Spinal cord (tissue), 10 donors: Measurements from ENCODE around the gene ARAF. TPM values are rescaled to one million over a fixed set of nuclear protein-coding genes. Genes with fewer than 3 reads are reported as not detected.
"Not testable (repeated sequence)": the region's sequence is repeated elsewhere in the genome, so short reads cannot be mapped to it uniquely, and the experiment has no call there.

Source experiments
- DNase-seq, 6 donors: peaks; one replicate each; pipeline versions ENCODE4 v3.0.0 to v3.0.0-alpha.2; 2013 to 2015; ENCODE audit warnings: low spot score in 6 of 6, low read depth in 4 of 6
- H3K27ac ChIP-seq: one replicate; pipeline ENCODE4 v1.5.1; 2013; ENCODE audit warnings: low read depth, low read length, control low read depth
- H3K27me3 ChIP-seq: one replicate; pipeline ENCODE4 v1.6.1; 2013; ENCODE audit warnings: low read length; ENCODE audit not compliant: control insufficient read depth, insufficient read depth
- H3K36me3 ChIP-seq: one replicate; pipeline ENCODE4 v1.6.1; 2013; ENCODE audit warnings: low read length; ENCODE audit not compliant: control insufficient read depth, insufficient read depth
- H3K4me1 ChIP-seq: one replicate; pipeline ENCODE4 v1.6.1; 2013; ENCODE audit warnings: low read length; ENCODE audit not compliant: control insufficient read depth, insufficient read depth
- H3K4me3 ChIP-seq: one replicate; pipeline ENCODE4 v1.5.1; 2013; ENCODE audit warnings: low read depth, low read length, control low read depth
- H3K9me3 ChIP-seq: one replicate; pipeline ENCODE4 v1.6.1; 2013; ENCODE audit warnings: low read length; ENCODE audit not compliant: control insufficient read depth, insufficient read depth
- WGBS: methylation state at CpG from one replicate; pipeline ENCODE4 v1.1.5; 2013; ENCODE audit warnings: missing lambda C conversion rate; ENCODE audit not compliant: insufficient coverage; 5-methylcytosine and 5-hydroxymethylcytosine counted together
- polyA plus RNA-seq, 2 donors: library from polyadenylated mRNA; unstranded; fragments of 120-200 nt; gene quantifications; one replicate each; pipeline ENCODE4 v1.2.1, GENCODE V29; 2013; ENCODE audit not compliant: insufficient read length in 2 of 2
- total RNA-seq, 2 donors: library from RNA; depleted of rRNA in 1 of 2; stranded (reverse); fragments of 120-200 nt in 1 of 2; fragments of >200 nt in 1 of 2; gene quantifications; one replicate each; pipeline versions ENCODE4 v1.2.3 to v1.2.4, GENCODE V29; 2013 to 2014
- donor health status: healthy.

ARAF gene
- total and polyA plus RNA-seq, 4 donors = 12.7 to 45.2 (median 38.8) TPM

DNA sequence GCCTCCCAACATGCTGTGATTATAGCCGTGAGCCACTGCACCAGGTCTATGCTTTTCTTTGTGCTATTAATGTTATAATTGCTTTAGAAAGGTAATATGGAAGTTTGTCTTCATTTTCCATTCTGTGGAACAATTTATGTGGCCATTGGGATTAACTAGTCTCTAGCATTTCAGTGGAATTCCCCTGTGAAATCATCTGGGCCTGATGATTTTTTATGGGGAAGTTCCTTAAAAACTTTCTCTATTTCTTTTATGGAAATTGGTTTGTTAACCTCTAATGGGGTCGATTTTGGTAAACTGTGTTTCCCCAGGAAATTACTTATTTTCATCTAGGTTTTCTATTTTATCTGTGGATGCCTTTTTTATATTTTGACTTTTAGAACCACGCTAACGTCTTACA lies 32.5 kb downstream of the ARAF start:
- no peak overlapping the region for H3K4me3 ChIP-seq
- WGBS = 70% methylated on average over 2 of the region's 4 CpGs
- H3K27ac ChIP-seq = no peak overlapping the region
- no peaks in the 10 kb centered on the region for H3K27me3 ChIP-seq
- H3K9me3 ChIP-seq = peaks cover 2% of the 10 kb centered on the region
- DNase-seq = no peak
- H3K36me3 ChIP-seq = peaks cover 4% of the 10 kb centered on the region
- no peaks in the 10 kb centered on the region for H3K4me1 ChIP-seq

- H3K27ac ChIP-seq = no peak overlapping the region
- no peak overlapping the region for H3K4me3 ChIP-seq
- peaks cover 2% of the 10 kb centered on the region for H3K9me3 ChIP-seq
- H3K27me3 ChIP-seq = no peaks in the 10 kb centered on the region
- DNase-seq = peak in 1 of 6 donors; percentile 58
- H3K36me3 ChIP-seq = no peaks in the 10 kb centered on the region
- WGBS = no CpG with 5 or more reads among the region's 1 CpG
- H3K4me1 ChIP-seq = no peaks in the 10 kb centered on the region
Measured at GRCh38 chrX:47595716-47596251, 34.8 kb downstream of the ARAF start.

DNA sequence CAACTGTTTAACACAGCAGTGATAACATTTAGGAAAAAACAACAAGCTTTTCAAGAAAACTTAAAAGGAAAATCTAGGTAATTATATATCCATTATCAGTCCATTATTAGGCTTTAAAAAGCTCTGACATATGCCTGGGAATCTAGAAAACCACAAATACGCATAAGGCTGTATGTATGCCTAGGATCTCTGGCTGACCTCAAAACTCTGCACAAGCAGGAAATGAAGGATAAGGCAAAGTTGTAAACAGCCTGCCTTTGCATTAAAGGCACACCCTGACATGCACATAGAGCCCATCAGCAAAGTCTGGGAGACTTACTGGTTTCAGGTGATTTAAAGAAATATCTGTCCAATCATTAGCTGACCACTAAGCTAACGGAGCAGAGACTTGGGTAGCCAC lies 35.3 kb downstream of the ARAF start:
- no peak for DNase-seq
- no peak overlapping the region for H3K27ac ChIP-seq
- 63% methylated on average over 1 of the region's 2 CpGs for WGBS
- peaks cover 4% of the 10 kb centered on the region for H3K9me3 ChIP-seq
- H3K4me1 ChIP-seq = no peaks in the 10 kb centered on the region
- no peak overlapping the region for H3K4me3 ChIP-seq
- no peaks in the 10 kb centered on the region for H3K27me3 ChIP-seq
- no peaks in the 10 kb centered on the region for H3K36me3 ChIP-seq

DNA sequence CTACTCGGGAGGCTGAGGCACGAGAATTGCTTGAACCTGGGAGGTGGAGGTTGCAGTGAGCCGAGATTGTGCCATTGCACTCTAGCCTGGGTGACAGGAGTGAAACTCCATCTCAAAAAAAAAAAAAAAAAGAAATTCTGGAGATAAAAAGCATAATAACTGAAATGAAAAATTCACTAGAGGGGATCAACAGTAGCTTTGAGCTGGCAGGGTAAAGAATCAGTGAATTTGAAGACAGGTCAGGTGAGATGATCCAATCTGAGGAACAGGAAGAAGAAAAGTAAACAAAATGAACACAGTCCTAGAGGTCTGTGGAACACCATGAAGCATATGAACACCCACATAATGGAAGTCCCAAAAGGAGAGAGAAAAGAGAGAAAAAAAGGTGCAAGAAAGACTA lies 36.2 kb downstream of the ARAF start:
- H3K27ac ChIP-seq = no peak overlapping the region
- no CpG with 5 or more reads among the region's 3 CpGs for WGBS
- H3K9me3 ChIP-seq = peaks cover 5% of the 10 kb centered on the region
- no peak for DNase-seq
- H3K4me1 ChIP-seq = no peaks in the 10 kb centered on the region
- no peaks in the 10 kb centered on the region for H3K36me3 ChIP-seq
- no peaks in the 10 kb centered on the region for H3K27me3 ChIP-seq
- H3K4me3 ChIP-seq = no peak overlapping the region

- not testable (repeated sequence) for DNase-seq, H3K4me3 ChIP-seq, H3K9me3 ChIP-seq, H3K27me3 ChIP-seq, H3K4me1 ChIP-seq, H3K27ac ChIP-seq
- no CpG with 5 or more reads among the region's 4 CpGs for WGBS
- H3K36me3 ChIP-seq = peaks cover 12% of the 10 kb centered on the region
Measured at GRCh38 chrX:47603125-47603524, 42.1 kb downstream of the ARAF start.

- peaks cover 3% of the 10 kb centered on the region for H3K9me3 ChIP-seq
- H3K4me3 ChIP-seq = no peak overlapping the region
- 79% methylated on average over 6 of the region's 9 CpGs for WGBS
- H3K27ac ChIP-seq = no peak overlapping the region
- H3K27me3 ChIP-seq = no peaks in the 10 kb centered on the region
- no peak for DNase-seq
- H3K4me1 ChIP-seq = no peaks in the 10 kb centered on the region
- peaks cover 12% of the 10 kb centered on the region for H3K36me3 ChIP-seq
Measured at GRCh38 chrX:47605024-47605423, 44.0 kb downstream of the ARAF start.

DNA sequence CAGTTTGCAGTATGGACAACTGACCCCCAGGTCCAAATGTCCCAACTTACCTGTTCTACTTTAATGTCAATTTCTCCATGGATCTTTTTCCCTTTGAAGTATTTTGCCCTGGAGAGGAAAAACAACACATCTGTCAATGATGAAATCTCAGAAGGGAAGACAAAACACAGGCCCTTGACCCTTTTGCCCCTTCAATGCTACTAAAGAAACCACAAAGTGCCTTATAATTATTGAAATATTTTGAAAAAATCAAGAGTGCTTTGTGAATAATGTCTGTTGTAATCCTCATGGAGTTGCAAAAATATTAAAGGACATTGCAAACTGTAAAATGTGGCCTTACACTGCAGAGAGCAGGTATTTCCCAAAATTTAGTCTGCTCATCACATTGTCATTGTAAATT lies 46.1 kb downstream of the ARAF start:
- Histone ChIP-seq H3K4me3 (no peak overlapping the region), H3K27ac (no peak overlapping the region), H3K36me3 (peaks cover 12% of the 10 kb centered on the region), H3K27me3 (no peaks in the 10 kb centered on the region), H3K9me3 (no peaks in the 10 kb centered on the region), H3K4me1 (no peaks in the 10 kb centered on the region)
- DNase-seq = no peak

DNA sequence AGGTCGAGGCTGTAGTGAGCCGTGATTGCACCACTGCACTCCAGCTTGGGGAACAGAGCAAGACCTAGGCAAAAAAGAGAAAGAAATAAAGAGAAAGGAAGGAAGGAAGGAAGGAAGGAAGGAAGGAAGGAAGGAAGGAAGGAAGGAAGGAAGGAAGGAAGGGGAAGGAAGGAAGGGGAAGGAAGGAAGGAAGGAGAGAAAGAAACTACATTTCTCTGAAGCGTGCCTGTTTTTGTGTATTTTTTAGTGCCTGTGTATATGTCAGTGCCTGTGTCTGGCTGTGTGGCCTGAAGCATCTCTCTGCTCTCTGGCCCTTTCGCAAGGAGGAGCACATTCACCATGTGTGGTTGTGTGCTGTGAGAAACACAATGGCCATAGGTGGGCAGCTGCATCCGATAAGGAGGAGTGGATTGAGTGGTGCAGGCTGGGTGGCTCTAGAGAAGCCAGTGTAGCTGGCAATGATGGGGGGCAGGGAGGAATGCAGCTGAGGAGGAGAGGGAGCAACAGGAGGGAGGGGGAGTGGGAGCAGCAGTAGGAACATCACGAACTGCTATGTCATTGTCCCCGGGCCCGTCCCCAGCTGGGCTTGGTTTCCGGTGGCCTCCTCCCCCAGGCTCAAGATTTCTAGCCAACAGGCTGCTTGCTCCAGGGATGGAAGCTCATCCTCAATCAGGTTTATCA lies 47.3 kb downstream of the ARAF start:
- H3K36me3 ChIP-seq = peaks cover 17% of the 10 kb centered on the region
- DNase-seq = peak in 2 of 6 donors; percentile 10 to 14
- H3K27me3 ChIP-seq = no peaks in the 10 kb centered on the region
- no peaks in the 10 kb centered on the region for H3K4me1 ChIP-seq
- no peak overlapping the region for H3K27ac ChIP-seq
- WGBS = 53% methylated on average over 9 of the region's 9 CpGs
- no peaks in the 10 kb centered on the region for H3K9me3 ChIP-seq
- no peak overlapping the region for H3K4me3 ChIP-seq

DNA sequence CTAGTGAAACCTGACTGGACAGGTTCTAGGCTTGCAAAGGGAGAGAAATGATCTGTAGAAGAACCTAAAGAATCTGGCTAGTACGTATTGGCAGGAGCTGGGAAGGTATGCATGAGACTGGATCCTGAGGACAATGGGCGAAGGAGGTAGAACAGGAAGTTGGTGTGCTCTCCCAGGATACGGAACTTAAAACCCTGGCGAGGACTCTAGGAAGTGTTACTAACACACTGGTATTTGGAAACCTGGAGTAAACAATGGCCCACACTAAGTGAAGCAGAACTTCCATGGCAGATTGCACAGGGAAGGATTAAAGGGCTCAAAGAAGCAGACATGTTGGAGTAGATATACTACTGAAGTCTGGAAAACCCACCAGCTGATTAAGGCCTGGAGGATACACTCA lies 49.5 kb downstream of the ARAF start:
- no peaks in the 10 kb centered on the region for H3K9me3 ChIP-seq
- no peak overlapping the region for H3K4me3 ChIP-seq
- H3K36me3 ChIP-seq = peaks cover 15% of the 10 kb centered on the region
- no peaks in the 10 kb centered on the region for H3K27me3 ChIP-seq
- no peak for DNase-seq
- 63% methylated on average over 4 of the region's 4 CpGs for WGBS
- no peak overlapping the region for H3K27ac ChIP-seq
- H3K4me1 ChIP-seq = no peaks in the 10 kb centered on the region

GRCh38 chrX:47611489-47611888 lies 50.5 kb downstream of the ARAF start:
- Histone ChIP-seq H3K9me3 (no peaks in the 10 kb centered on the region), H3K27me3 (no peaks in the 10 kb centered on the region), H3K4me1 (no peaks in the 10 kb centered on the region), H3K4me3 (no peak overlapping the region), H3K27ac (no peak overlapping the region), H3K36me3 (peaks cover 11% of the 10 kb centered on the region)
- WGBS = 100% methylated on average over 1 of the region's 2 CpGs
- no peak for DNase-seq
